ENCODE measurements around the gene TMUB1. TPM values are rescaled to one million over a fixed set of nuclear protein-coding genes. Genes with fewer than 3 reads are reported as not detected.

TMUB1 gene
- total RNA-seq, 4 donors from 2014 or later: 2.9 to 32.8 (median 8.6) TPM

DNA sequence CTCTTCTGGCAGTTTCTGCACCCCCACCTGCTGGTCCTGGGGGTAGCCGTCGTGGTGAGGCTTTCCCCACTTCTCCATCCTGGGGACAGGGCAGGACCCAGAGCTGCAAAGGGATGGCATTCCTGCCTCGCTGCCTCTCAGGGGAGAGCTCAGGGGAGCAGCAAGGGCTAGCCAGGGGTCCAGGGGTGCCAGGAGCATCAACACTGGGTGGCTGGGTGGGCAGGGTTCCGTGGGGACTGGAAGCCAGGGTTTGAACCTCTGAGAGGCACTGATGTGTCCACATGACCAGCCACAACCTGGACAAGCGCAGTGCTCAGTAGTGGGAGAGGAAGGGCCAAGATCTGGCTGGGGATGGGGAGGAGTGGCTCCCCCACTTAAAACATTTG, 49.4 kb downstream of the TMUB1 start:
- no peak overlapping the region for H3K4me3 ChIP-seq
- H3K9me3 ChIP-seq: no peaks in the 10 kb centered on the region
- intact Hi-C loops (cut with DNase I; ENCODE audit: low total_unique reads): no loop called here
- H3K27me3 ChIP-seq: no peaks in the 10 kb centered on the region
- H3K4me1 ChIP-seq: peaks cover 0 to 12% of the 10 kb centered on the region in 2 donors
- H3K36me3 ChIP-seq: no peaks in the 10 kb centered on the region
- H3K27ac ChIP-seq: no peak overlapping the region
- no peak for DNase-seq
- no peak for TF ChIP-seq POLR2A (IDR thresholded peaks at IDR 0.05)
- TF ChIP-seq, protein P1, sequence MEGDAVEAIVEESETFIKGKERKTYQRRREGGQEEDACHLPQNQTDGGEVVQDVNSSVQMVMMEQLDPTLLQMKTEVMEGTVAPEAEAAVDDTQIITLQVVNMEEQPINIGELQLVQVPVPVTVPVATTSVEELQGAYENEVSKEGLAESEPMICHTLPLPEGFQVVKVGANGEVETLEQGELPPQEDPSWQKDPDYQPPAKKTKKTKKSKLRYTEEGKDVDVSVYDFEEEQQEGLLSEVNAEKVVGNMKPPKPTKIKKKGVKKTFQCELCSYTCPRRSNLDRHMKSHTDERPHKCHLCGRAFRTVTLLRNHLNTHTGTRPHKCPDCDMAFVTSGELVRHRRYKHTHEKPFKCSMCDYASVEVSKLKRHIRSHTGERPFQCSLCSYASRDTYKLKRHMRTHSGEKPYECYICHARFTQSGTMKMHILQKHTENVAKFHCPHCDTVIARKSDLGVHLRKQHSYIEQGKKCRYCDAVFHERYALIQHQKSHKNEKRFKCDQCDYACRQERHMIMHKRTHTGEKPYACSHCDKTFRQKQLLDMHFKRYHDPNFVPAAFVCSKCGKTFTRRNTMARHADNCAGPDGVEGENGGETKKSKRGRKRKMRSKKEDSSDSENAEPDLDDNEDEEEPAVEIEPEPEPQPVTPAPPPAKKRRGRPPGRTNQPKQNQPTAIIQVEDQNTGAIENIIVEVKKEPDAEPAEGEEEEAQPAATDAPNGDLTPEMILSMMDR (IDR thresholded peaks at IDR 0.05): no peak

DNA sequence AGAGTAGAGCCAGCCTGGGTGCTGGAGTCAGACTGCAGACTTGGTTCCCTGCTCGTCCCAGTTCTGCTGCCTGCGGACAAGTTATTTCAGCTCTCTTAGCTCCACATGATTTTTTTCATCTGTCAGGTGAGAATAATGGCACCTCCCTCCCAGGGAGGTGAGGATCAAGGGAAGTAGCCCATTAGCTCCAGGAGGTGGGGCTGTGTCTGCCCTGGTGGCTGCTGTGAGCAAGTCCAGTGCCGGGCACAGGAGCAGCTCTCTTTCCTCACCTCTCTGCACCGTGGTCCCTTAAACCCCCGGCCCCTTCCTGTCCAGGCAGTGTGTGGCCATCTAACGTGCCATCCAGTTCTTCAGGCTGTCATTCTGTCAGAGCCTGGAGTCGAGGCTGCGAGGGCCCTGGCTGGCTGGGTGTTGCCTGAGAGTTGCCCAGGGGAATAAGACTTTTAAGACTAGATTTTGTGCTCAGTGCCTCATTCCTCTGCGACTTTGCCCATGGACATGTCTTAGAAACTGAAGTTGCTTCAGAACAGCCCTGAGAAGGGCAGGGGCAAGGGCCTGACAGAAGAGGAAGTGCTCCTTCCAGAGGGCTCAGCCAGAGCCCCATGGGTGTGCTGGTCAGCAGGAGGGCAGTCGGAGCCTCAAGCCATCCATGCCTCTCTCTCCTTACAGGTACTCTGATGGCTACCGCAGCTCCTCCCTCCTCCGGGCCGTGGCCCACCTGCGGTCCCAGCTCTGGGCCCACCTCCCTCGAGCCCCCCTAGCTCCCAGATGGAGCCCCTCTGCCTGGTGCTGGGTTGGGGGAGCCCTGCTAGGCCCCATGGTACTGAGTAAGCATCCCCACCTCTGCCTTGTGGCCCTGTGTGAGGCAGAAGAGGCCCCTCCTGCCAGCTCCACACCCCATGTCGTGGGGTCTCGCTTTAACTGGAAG, 50.1 kb downstream of the TMUB1 start:
- H3K4me3 ChIP-seq: no peak overlapping the region
- intact Hi-C loops (cut with DNase I; ENCODE audit: low total_unique reads): no loop called here
- H3K9me3 ChIP-seq: no peaks in the 10 kb centered on the region
- DNase-seq: no peak
- no peak overlapping the region for H3K27ac ChIP-seq
- no peaks in the 10 kb centered on the region for H3K27me3 ChIP-seq
- peaks cover 0 to 6% of the 10 kb centered on the region in 2 donors for H3K4me1 ChIP-seq
- TF ChIP-seq, protein P1 (IDR thresholded peaks at IDR 0.05): no peak
- TF ChIP-seq POLR2A (IDR thresholded peaks at IDR 0.05): no peak
- no peaks in the 10 kb centered on the region for H3K36me3 ChIP-seq

Other genes starting within 250 kb of the TMUB1 start
- gene AOC1, start 231.0 kb downstream of the TMUB1 start, total RNA-seq: under 1 TPM in 3 of 4 donors, not detected in 1; 0.26 to 0.55 (median 0.29) TPM
- gene KCNH2, start 105.2 kb downstream of the TMUB1 start, total RNA-seq: 10 to 100 TPM in 3 of 4 donors, 1 to 10 TPM in 1; 9.1 to 51.0 (median 22.8) TPM
- gene NOS3, start 92.5 kb downstream of the TMUB1 start, total RNA-seq: 10 to 100 TPM in 2 of 4 donors, 1 to 10 TPM in 2; 6.6 to 50.1 (median 15.8) TPM
- 1 to 10 TPM in 1 of 4 donors, under 1 TPM in 2, not detected in 1; 0.55 to 1.5 (median 0.76) TPM for gene ATG9B, start 59.0 kb downstream of the TMUB1 start, total RNA-seq
- 10 to 100 TPM; 18.7 to 54.3 (median 26.0) TPM for gene ABCB8, start 55.0 kb downstream of the TMUB1 start, total RNA-seq
- 10 to 100 TPM in 1 of 4 donors, 1 to 10 TPM in 2, not detected in 1; 1.0 to 16.8 (median 1.3) TPM for gene ASIC3, start 35.0 kb downstream of the TMUB1 start, total RNA-seq
- gene CDK5, start 25.6 kb downstream of the TMUB1 start, total RNA-seq: 1 to 10 TPM in 3 of 4 donors, under 1 TPM in 1; 0.51 to 9.3 (median 2.7) TPM
- gene SLC4A2, start 23.9 kb downstream of the TMUB1 start, total RNA-seq: 100 to 1,000 TPM in 2 of 4 donors, 10 to 100 TPM in 2; 37.4 to 177 (median 88.6) TPM
- 10 to 100 TPM; 37.1 to 84.9 (median 52.4) TPM for gene FASTK, start 2.7 kb downstream of the TMUB1 start, total RNA-seq
- gene AGAP3, start 3.0 kb upstream of the TMUB1 start, total RNA-seq: 100 to 1,000 TPM in 1 of 4 donors, 10 to 100 TPM in 3; 28.2 to 174 (median 53.2) TPM
- under 1 TPM in 1 of 4 donors, not detected in 3; 0.41 TPM for gene GBX1, start 84.2 kb upstream of the TMUB1 start, total RNA-seq
- not detected for gene ASB10, start 103.8 kb upstream of the TMUB1 start, total RNA-seq
- gene H2BK1, start 127.0 kb upstream of the TMUB1 start, total RNA-seq: 1 to 10 TPM in 1 of 4 donors, not detected in 3; 4.4 TPM
- 10 to 100 TPM in 3 of 4 donors, 1 to 10 TPM in 1; 6.8 to 39.2 (median 37.7) TPM for gene ABCF2, start 143.7 kb upstream of the TMUB1 start, total RNA-seq
- 10 to 100 TPM; 18.5 to 32.6 (median 31.2) TPM for gene CHPF2, start 149.0 kb upstream of the TMUB1 start, total RNA-seq
- gene SMARCD3, start 165.2 kb upstream of the TMUB1 start, total RNA-seq: 10 to 100 TPM; 21.3 to 80.7 (median 43.3) TPM